Measurements from ENCODE around the gene MUC12.
A peak's percentile ranks its signal among the peaks of the same experiment; 100 is the strongest.

Gene MUC12

DNA sequence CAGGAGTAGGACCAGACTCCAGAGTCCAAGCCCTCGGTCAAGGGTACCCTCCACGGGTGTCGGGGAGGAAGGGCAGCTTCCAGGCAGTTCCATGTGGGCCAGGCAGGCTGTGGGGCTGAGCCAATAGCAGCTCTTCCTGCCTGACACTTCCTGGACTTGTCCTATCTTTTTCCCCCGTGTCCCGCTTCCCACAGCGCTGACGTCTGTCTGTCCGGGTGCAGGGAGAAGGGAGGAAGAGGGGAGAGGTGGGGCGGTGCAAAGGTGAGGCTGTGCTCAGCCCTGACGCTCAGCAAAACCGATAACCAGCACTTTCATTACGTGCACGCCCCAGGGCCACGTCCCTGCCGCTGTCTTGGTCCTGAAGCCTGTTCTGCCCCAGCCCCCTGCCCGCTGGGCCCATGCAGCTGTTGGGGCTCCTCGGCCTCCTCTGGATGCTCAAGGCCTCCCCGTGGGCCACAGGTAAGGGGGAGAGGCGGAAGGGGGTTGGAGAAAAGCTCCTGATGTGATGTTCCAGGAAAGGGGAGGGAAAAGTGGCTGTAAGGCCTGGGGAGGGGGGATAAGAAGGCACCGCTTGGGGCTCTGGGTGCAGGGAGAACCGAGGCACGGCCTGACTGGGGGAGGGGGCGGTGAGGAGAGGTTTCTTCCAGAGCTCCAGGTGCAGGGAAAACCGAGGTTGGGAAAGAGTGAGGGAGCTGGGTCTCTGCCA is 20.0 kb upstream of the MUC12 start, which contains the start of gene MUC3A:
MUC3A (plus strand) TSS at position 308 of the 706 bp plus-strand sequence; CDS start at position 399, 91 bp downstream.
- TF ChIP-seq, protein P1, sequence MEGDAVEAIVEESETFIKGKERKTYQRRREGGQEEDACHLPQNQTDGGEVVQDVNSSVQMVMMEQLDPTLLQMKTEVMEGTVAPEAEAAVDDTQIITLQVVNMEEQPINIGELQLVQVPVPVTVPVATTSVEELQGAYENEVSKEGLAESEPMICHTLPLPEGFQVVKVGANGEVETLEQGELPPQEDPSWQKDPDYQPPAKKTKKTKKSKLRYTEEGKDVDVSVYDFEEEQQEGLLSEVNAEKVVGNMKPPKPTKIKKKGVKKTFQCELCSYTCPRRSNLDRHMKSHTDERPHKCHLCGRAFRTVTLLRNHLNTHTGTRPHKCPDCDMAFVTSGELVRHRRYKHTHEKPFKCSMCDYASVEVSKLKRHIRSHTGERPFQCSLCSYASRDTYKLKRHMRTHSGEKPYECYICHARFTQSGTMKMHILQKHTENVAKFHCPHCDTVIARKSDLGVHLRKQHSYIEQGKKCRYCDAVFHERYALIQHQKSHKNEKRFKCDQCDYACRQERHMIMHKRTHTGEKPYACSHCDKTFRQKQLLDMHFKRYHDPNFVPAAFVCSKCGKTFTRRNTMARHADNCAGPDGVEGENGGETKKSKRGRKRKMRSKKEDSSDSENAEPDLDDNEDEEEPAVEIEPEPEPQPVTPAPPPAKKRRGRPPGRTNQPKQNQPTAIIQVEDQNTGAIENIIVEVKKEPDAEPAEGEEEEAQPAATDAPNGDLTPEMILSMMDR (IDR thresholded peaks at IDR 0.05; ENCODE audit: borderline replicate concordance, control extremely low read depth, extremely low read depth, insufficient read depth, missing control alignments), result no peak
- in situ Hi-C loops (cut with MboI; ENCODE audit: low sequenced_read_pairs, unreplicated experiment), result no loop called here

DNA sequence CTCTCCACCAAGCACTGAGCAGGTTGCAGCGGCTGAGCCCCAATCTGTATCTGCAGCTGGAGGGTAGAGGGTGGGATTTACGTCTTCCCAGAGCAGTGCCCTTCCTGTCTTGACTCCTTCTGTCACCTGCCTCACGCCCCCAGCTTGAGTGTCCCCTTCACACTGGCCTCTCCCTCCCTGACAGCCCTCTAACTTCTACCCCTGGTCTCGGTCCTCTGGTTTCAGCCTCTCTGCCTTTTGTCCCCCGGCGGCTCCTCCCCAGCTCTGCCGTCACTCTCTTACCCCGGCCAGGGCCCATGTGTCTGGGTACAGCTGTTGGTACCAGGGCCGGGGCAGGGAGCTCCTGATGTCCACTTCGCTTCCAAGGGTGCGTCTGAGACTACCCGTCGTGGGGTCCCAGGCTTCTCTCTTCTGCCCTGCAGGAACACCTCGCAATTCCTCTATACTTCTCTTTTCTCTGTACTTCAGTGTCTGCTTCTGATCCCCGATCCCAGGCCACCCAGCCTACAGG is 19.4 kb upstream of the MUC12 start:
- DNase-seq (ENCODE audit: low spot score), result peak; percentile 27
- TF ChIP-seq, protein P1 (IDR thresholded peaks at IDR 0.05; ENCODE audit: borderline replicate concordance, control extremely low read depth, extremely low read depth, insufficient read depth, missing control alignments), result no peak
- in situ Hi-C loops (cut with MboI; ENCODE audit: low sequenced_read_pairs, unreplicated experiment), result loop anchor here (10.0 kb wide), 1 partner anchor 45 kb away; no protein-coding TSS in a partner anchor

More for the DNA sequence above, 20.0 kb upstream of the MUC12 start, which contains the start of gene MUC3A:
- DNase-seq (ENCODE audit: low spot score), result peak; percentile 23

DNA sequence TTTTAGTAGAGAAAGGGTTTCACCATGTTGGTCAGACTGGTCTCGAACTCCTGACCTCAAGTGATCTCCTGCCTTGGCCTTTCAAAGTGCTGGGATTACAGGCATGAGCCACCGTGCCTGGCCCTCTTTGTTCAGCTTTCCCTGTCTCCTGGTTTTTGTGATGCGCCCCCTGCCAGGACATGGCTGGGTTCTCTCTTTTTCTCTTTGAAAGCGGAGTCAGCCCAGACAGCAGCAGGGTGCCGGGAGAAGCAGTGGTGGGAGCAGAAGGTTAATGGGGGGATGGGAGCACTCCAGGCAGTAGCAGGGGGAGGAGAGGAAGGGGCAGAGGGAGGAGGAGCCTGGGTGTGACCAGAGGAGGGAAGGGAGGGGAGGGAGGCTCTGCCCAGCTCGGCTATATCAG is 18.2 kb upstream of the MUC12 start:
- TF ChIP-seq, protein P1 (IDR thresholded peaks at IDR 0.05; ENCODE audit: borderline replicate concordance, control extremely low read depth, extremely low read depth, insufficient read depth, missing control alignments), result no peak
- in situ Hi-C loops (cut with MboI; ENCODE audit: low sequenced_read_pairs, unreplicated experiment), result loop anchor here (10.0 kb wide), 1 partner anchor 46 kb away; no protein-coding TSS in a partner anchor
- no peak for DNase-seq (ENCODE audit: low spot score)

DNA sequence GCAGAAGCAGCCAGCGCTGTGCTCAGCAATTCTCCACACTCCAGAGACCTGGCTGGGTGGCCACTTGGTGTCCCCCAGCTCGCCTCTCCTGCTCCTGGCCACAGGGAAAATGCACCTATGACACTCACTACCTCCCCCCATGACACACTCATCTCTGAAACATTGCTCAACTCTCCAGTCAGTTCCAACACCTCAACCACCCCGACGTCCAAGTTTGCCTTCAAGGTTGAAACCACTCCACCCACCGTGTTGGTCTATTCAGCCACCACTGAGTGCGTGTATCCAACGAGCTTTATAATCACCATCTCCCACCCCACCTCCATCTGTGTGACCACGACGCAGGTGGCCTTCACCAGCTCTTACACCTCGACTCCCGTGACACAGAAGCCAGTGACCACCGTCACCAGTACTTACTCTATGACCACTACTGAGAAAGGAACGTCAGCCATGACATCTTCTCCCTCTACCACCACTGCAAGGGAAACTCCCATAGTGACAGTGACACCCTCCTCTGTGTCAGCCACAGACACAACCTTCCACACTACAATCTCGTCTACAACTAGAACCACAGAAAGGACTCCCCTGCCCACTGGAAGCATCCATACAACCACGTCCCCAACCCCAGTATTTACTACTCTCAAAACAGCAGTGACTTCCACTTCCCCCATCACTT is 17.3 kb upstream of the MUC12 start:
- no peak for DNase-seq (ENCODE audit: low spot score)
- TF ChIP-seq, protein P1 (IDR thresholded peaks at IDR 0.05; ENCODE audit: borderline replicate concordance, control extremely low read depth, extremely low read depth, insufficient read depth, missing control alignments), result no peak
- in situ Hi-C loops (cut with MboI; ENCODE audit: low sequenced_read_pairs, unreplicated experiment), result loop anchor here (10.0 kb wide), 1 partner anchor 47 kb away; no protein-coding TSS in a partner anchor

DNA sequence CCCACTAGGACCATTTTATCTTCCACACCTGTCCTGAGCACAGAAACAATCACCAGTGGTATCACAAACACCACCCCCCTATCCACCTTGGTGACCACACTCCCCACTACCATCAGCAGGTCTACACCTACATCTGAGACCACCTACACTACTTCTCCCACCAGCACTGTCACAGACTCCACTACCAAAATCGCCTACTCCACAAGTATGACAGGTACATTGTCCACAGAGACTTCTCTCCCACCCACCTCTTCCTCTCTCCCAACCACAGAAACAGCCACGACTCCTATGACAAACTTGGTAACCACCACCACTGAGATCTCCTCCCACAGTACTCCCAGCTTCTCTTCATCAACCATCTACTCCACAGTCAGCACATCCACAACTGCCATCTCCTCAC is 16.7 kb upstream of the MUC12 start:
- in situ Hi-C loops (cut with MboI; ENCODE audit: low sequenced_read_pairs, unreplicated experiment), result loop anchor here (10.0 kb wide), 1 partner anchor 48 kb away; no protein-coding TSS in a partner anchor
- DNase-seq (ENCODE audit: low spot score), result no peak
- TF ChIP-seq, protein P1 (IDR thresholded peaks at IDR 0.05; ENCODE audit: borderline replicate concordance, control extremely low read depth, extremely low read depth, insufficient read depth, missing control alignments), result no peak

DNA sequence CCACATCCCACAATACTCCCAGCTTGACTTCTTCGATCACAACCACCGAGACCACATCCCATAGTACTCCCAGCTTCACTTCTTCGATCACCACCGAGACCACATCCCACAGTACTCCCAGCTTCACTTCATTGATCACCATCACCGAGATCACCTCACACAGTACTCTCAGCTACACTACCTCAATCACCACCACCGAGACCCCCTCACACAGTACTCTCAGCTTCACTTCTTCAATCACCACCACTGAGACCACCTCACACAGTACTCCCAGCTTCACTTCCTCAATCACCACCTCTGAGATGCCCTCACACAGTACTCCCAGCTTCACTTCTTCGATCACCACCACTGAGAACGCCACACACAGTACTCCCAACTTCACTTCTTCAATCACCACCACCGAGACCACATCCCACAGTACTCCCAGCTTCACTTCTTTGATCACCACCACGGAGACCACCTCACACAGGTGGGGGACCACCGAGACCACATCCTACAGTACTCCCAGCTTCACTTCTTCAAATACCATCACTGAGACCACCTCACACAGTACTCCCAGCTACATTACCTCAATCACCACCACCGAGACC is 11.4 kb upstream of the MUC12 start:
- in situ Hi-C loops (cut with MboI; ENCODE audit: low sequenced_read_pairs, unreplicated experiment), result loop anchor here (10.0 kb wide), 1 partner anchor 53 kb away; no protein-coding TSS in a partner anchor
- TF ChIP-seq, protein P1 (IDR thresholded peaks at IDR 0.05; ENCODE audit: borderline replicate concordance, control extremely low read depth, extremely low read depth, insufficient read depth, missing control alignments), result no peak
- peak; percentile 45 for DNase-seq (ENCODE audit: low spot score)
